ENCODE data around the gene CABLES2. TPM values are rescaled to one million over a fixed set of nuclear protein-coding genes. Genes with fewer than 3 reads are reported as not detected.

The CABLES2 gene
- total RNA-seq, 1 experiment from 2014 or later, result 7.5 TPM

- Mint-ChIP-seq H3K27ac (peak overlapping the region; percentile 94; the same call in 1 of the 2 replicates), H3K27me3 (ENCODE audit: low read depth) (no peaks in the 10 kb centered on the region; the same call in 1 of the 2 replicates), H3K36me3 (peaks cover 10% of the 10 kb centered on the region), H3K4me3 (no peak overlapping the region), H3K4me1 (peaks cover 31% of the 10 kb centered on the region), H3K9me3 (peaks cover 7% of the 10 kb centered on the region)
- no peak for DNase-seq (ENCODE audit: low spot score)
- no peak for ATAC-seq
- POLR2A ChIA-PET, result interaction anchor here (0.6 to 4.0 kb wide), 2 partner anchors 11 to 1064 kb away, joined by 5 to 29 read pairs; partner anchors contain the start of gene LAMA5
- no peak for TF ChIP-seq FOXJ3 (CRISPR knock-in tag; IDR thresholded peaks at IDR 0.05; ENCODE audit: borderline replicate concordance)
- TF ChIP-seq MYBL2 (CRISPR knock-in tag; IDR thresholded peaks at IDR 0.05), result no peak
- no peak for TF ChIP-seq ZMAT4 (CRISPR knock-in tag; IDR thresholded peaks at IDR 0.05)
- TF ChIP-seq SMAD4 (CRISPR knock-in tag; IDR thresholded peaks at IDR 0.05), result no peak
- TF ChIP-seq FOXK1 (CRISPR knock-in tag; IDR thresholded peaks at IDR 0.05), result no peak
- no peak for TF ChIP-seq ZNF671 (CRISPR knock-in tag; IDR thresholded peaks at IDR 0.05)
- TF ChIP-seq ZNF317 (CRISPR knock-in tag; IDR thresholded peaks at IDR 0.05; ENCODE audit: borderline replicate concordance, low read depth), result no peak
- no peak for TF ChIP-seq MLX (CRISPR knock-in tag; IDR thresholded peaks at IDR 0.05)
- TF ChIP-seq AFF4 (CRISPR knock-in tag; IDR thresholded peaks at IDR 0.05; ENCODE audit: borderline replicate concordance), result no peak
- CTCF ChIA-PET, result interaction anchor here (1.2 to 7.4 kb wide), 2 partner anchors 11 to 16 kb away, joined by 5 to 89 read pairs; partner anchors contain the start of gene LAMA5
Observed at GRCh38 chr20:62377615-62378178, 29.4 kb downstream of the CABLES2 start.

- peaks cover 31% of the 10 kb centered on the region for H3K4me1 Mint-ChIP-seq
- H3K27me3 Mint-ChIP-seq (ENCODE audit: low read depth), result no peaks in the 10 kb centered on the region; the same call in 1 of the 2 replicates
- ATAC-seq, result no peak
- POLR2A ChIA-PET, result interaction anchor here (4.0 kb wide), 1 partner anchor 10 kb away, joined by 29 read pairs; the partner anchor contains the start of gene LAMA5
- H3K27ac Mint-ChIP-seq, result peak overlapping the region; percentile 94
- DNase-seq (ENCODE audit: low spot score), result no peak
- TF ChIP-seq ATF6 (CRISPR knock-in tag; IDR thresholded peaks at IDR 0.05) (no peak), ZNF281 (CRISPR knock-in tag; IDR thresholded peaks at IDR 0.05) (0 out of 2 replicates have a peak, but pooled peaks have one; percentile 37)
- H3K4me3 Mint-ChIP-seq, result no peak overlapping the region
- H3K9me3 Mint-ChIP-seq, result peaks cover 5% of the 10 kb centered on the region
- H3K36me3 Mint-ChIP-seq, result peaks cover 5% of the 10 kb centered on the region
- CTCF ChIA-PET, result interaction anchor here (7.4 kb wide), 1 partner anchor 11 kb away, joined by 89 read pairs; the partner anchor contains the start of gene LAMA5
Observed at GRCh38 chr20:62377064-62377461, 30.0 kb downstream of the CABLES2 start.
